ENCODE data around the gene C9orf153.

The C9orf153 gene

GRCh38 chr9:86282077-86282978 lies 22.9 kb upstream of the C9orf153 start, which contains the start of gene ISCA1:
Gene ISCA1 (minus strand): TSS chr9:86282538. CDS start chr9:86282458, 80 bp downstream.
- Mint-ChIP-seq H3K4me1 (ENCODE audit: low read depth) (peaks cover 62% of the 10 kb centered on the region), H3K4me3 (peak within 1 kb of the TSS; percentile 92)

GRCh38 chr9:86281593-86282076 lies 22.2 kb upstream of the C9orf153 start:
- Mint-ChIP-seq H3K4me3 (peak overlapping the region; percentile 92), H3K9me3 (no peaks in the 10 kb centered on the region), H3K27ac (peak overlapping the region; percentile 91), H3K27me3 (peaks cover 3% of the 10 kb centered on the region), H3K4me1 (ENCODE audit: low read depth) (peaks cover 60% of the 10 kb centered on the region), H3K36me3 (ENCODE audit: low read depth) (peaks cover 27% of the 10 kb centered on the region)
- intact Hi-C loops (cut with micrococcal nuclease): loop anchor here (5.0 kb wide), 1 partner anchor 539 kb away; the partner anchor contains the start of gene AGTPBP1

More at GRCh38 chr9:86282077-86282978, 22.9 kb upstream of the C9orf153 start, which contains the start of gene ISCA1:
- intact Hi-C loops (cut with micrococcal nuclease): loop anchor here (5.0 kb wide), 1 partner anchor 540 kb away; the partner anchor contains the start of gene AGTPBP1
- peak within 1 kb of the TSS; percentile 91 for H3K27ac Mint-ChIP-seq
- no peaks in the 10 kb centered on the region for H3K9me3 Mint-ChIP-seq
- H3K27me3 Mint-ChIP-seq: peaks cover 3% of the 10 kb centered on the region
- H3K36me3 Mint-ChIP-seq (ENCODE audit: low read depth): peaks cover 34% of the 10 kb centered on the region

GRCh38 chr9:86280580-86280979 lies 21.1 kb upstream of the C9orf153 start:
- H3K9me3 Mint-ChIP-seq: no peaks in the 10 kb centered on the region
- H3K4me1 Mint-ChIP-seq (ENCODE audit: low read depth): peaks cover 49% of the 10 kb centered on the region
- peaks cover 23% of the 10 kb centered on the region for H3K36me3 Mint-ChIP-seq (ENCODE audit: low read depth)
- H3K27me3 Mint-ChIP-seq: peaks cover 3% of the 10 kb centered on the region
- intact Hi-C loops (cut with micrococcal nuclease): loop anchor here (5.0 kb wide), 1 partner anchor 538 kb away; the partner anchor contains the start of gene AGTPBP1
- no peak overlapping the region for H3K27ac Mint-ChIP-seq
- no peak overlapping the region for H3K4me3 Mint-ChIP-seq

GRCh38 chr9:86279839-86280238 lies 20.4 kb upstream of the C9orf153 start:
- Mint-ChIP-seq H3K27ac (no peak overlapping the region), H3K27me3 (peaks cover 3% of the 10 kb centered on the region), H3K9me3 (no peaks in the 10 kb centered on the region), H3K4me3 (no peak overlapping the region), H3K36me3 (ENCODE audit: low read depth) (peaks cover 23% of the 10 kb centered on the region), H3K4me1 (ENCODE audit: low read depth) (peaks cover 45% of the 10 kb centered on the region)
- intact Hi-C loops (cut with micrococcal nuclease): loop anchor here (5.0 kb wide), 1 partner anchor 538 kb away; the partner anchor contains the start of gene AGTPBP1

GRCh38 chr9:86277072-86277471 lies 17.6 kb upstream of the C9orf153 start:
- Mint-ChIP-seq H3K36me3 (ENCODE audit: low read depth) (peaks cover 26% of the 10 kb centered on the region), H3K27ac (no peak overlapping the region), H3K4me3 (no peak overlapping the region), H3K9me3 (no peaks in the 10 kb centered on the region), H3K4me1 (ENCODE audit: low read depth) (peaks cover 29% of the 10 kb centered on the region), H3K27me3 (no peaks in the 10 kb centered on the region)
- intact Hi-C loops (cut with micrococcal nuclease): no loop called here

- Mint-ChIP-seq H3K27me3 (no peaks in the 10 kb centered on the region), H3K4me3 (no peak overlapping the region), H3K27ac (no peak overlapping the region), H3K4me1 (ENCODE audit: low read depth) (peaks cover 24% of the 10 kb centered on the region), H3K36me3 (ENCODE audit: low read depth) (peaks cover 37% of the 10 kb centered on the region), H3K9me3 (no peaks in the 10 kb centered on the region)
- intact Hi-C loops (cut with micrococcal nuclease): no loop called here
Measured at GRCh38 chr9:86275962-86276361, 16.5 kb upstream of the C9orf153 start.

- Mint-ChIP-seq H3K27me3 (no peaks in the 10 kb centered on the region), H3K4me3 (no peak overlapping the region)
Measured at GRCh38 chr9:86274821-86275643, 15.6 kb upstream of the C9orf153 start.

GRCh38 chr9:86272221-86272620 lies 12.8 kb upstream of the C9orf153 start:
- Mint-ChIP-seq H3K4me3 (no peak overlapping the region), H3K4me1 (ENCODE audit: low read depth) (peaks cover 3% of the 10 kb centered on the region), H3K27ac (no peak overlapping the region), H3K9me3 (no peaks in the 10 kb centered on the region), H3K36me3 (ENCODE audit: low read depth) (peaks cover 47% of the 10 kb centered on the region), H3K27me3 (no peaks in the 10 kb centered on the region)
- intact Hi-C loops (cut with micrococcal nuclease): no loop called here

More at GRCh38 chr9:86274821-86275643, 15.6 kb upstream of the C9orf153 start:
- Mint-ChIP-seq H3K36me3 (ENCODE audit: low read depth) (peaks cover 33% of the 10 kb centered on the region), H3K27ac (no peak overlapping the region), H3K9me3 (no peaks in the 10 kb centered on the region), H3K4me1 (ENCODE audit: low read depth) (peaks cover 16% of the 10 kb centered on the region)
- intact Hi-C loops (cut with micrococcal nuclease): no loop called here

GRCh38 chr9:86263876-86264275 lies 4.4 kb upstream of the C9orf153 start:
- no peaks in the 10 kb centered on the region for H3K4me1 Mint-ChIP-seq (ENCODE audit: low read depth)
- no peak overlapping the region for H3K27ac Mint-ChIP-seq
- no peaks in the 10 kb centered on the region for H3K27me3 Mint-ChIP-seq
- H3K9me3 Mint-ChIP-seq: no peaks in the 10 kb centered on the region
- H3K36me3 Mint-ChIP-seq (ENCODE audit: low read depth): peaks cover 41% of the 10 kb centered on the region
- intact Hi-C loops (cut with micrococcal nuclease): no loop called here
- H3K4me3 Mint-ChIP-seq: no peak overlapping the region

- no peaks in the 10 kb centered on the region for H3K4me1 Mint-ChIP-seq (ENCODE audit: low read depth)
- H3K36me3 Mint-ChIP-seq (ENCODE audit: low read depth): peaks cover 27% of the 10 kb centered on the region
- no peaks in the 10 kb centered on the region for H3K9me3 Mint-ChIP-seq
- no peaks in the 10 kb centered on the region for H3K27me3 Mint-ChIP-seq
- no peak overlapping the region for H3K4me3 Mint-ChIP-seq
- no peak overlapping the region for H3K27ac Mint-ChIP-seq
- intact Hi-C loops (cut with micrococcal nuclease): no loop called here
Measured at GRCh38 chr9:86262492-86262891, 3.0 kb upstream of the C9orf153 start.

- intact Hi-C loops (cut with micrococcal nuclease): no loop called here
- Mint-ChIP-seq H3K27ac (no peak overlapping the region), H3K4me3 (no peak overlapping the region), H3K27me3 (no peaks in the 10 kb centered on the region), H3K4me1 (ENCODE audit: low read depth) (no peaks in the 10 kb centered on the region), H3K9me3 (no peaks in the 10 kb centered on the region), H3K36me3 (ENCODE audit: low read depth) (peaks cover 5% of the 10 kb centered on the region)
Measured at GRCh38 chr9:86257391-86257790, 2.1 kb downstream of the C9orf153 start.

GRCh38 chr9:86256653-86257052 lies 2.8 kb downstream of the C9orf153 start:
- Mint-ChIP-seq H3K4me1 (ENCODE audit: low read depth) (no peaks in the 10 kb centered on the region), H3K27ac (no peak overlapping the region), H3K27me3 (no peaks in the 10 kb centered on the region), H3K36me3 (ENCODE audit: low read depth) (peaks cover 5% of the 10 kb centered on the region), H3K4me3 (no peak overlapping the region), H3K9me3 (peaks cover 5% of the 10 kb centered on the region)
- intact Hi-C loops (cut with micrococcal nuclease): no loop called here

GRCh38 chr9:86253577-86253976 lies 5.9 kb downstream of the C9orf153 start:
- Mint-ChIP-seq H3K27ac (no peak overlapping the region), H3K4me1 (ENCODE audit: low read depth) (no peaks in the 10 kb centered on the region), H3K9me3 (peaks cover 8% of the 10 kb centered on the region), H3K4me3 (no peak overlapping the region), H3K36me3 (ENCODE audit: low read depth) (no peaks in the 10 kb centered on the region), H3K27me3 (no peaks in the 10 kb centered on the region)
- intact Hi-C loops (cut with micrococcal nuclease): no loop called here
